GM12801 (cell line): ENCODE measurements around the gene KCNH1.

Source experiments
- CTCF ChIP-seq: IDR thresholded peaks from one replicate; pipeline ENCODE4 v1.5.1; 2011; ENCODE audit warnings: control low read depth; ENCODE audit not compliant: insufficient read length; ENCODE audit errors: extremely low read depth

Gene KCNH1

GRCh38 chr1:211095381-211095780, 38.6 kb downstream of the KCNH1 start:
- no peak for TF ChIP-seq CTCF

GRCh38 chr1:211092955-211093354, 41.0 kb downstream of the KCNH1 start:
- TF ChIP-seq CTCF: no peak

- no peak for TF ChIP-seq CTCF
Measured at GRCh38 chr1:211091867-211092266, 42.1 kb downstream of the KCNH1 start.

- no peak for TF ChIP-seq CTCF
Measured at GRCh38 chr1:211089536-211089935, 44.4 kb downstream of the KCNH1 start.

DNA sequence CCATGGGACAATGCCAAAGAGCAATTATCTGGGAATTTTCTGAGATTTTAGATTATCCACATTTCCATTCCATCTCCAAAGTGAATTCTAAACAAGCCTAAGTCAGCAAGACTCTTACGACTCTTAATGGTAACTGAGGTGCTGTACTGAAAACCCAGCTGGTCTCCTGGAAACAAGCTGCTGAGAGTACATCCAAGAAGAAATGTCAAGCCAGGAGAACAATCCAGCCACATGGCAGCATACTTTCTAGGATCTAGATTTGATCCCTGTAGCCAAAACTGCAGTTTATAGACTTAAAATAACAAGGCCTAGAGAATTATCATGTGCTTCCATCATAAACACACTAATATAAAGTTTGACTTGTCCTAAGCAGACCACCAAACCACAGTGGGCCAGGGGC, 45.8 kb downstream of the KCNH1 start:
- no peak for TF ChIP-seq CTCF

- no peak for TF ChIP-seq CTCF
Measured at GRCh38 chr1:211082824-211083223, 51.1 kb downstream of the KCNH1 start.

DNA sequence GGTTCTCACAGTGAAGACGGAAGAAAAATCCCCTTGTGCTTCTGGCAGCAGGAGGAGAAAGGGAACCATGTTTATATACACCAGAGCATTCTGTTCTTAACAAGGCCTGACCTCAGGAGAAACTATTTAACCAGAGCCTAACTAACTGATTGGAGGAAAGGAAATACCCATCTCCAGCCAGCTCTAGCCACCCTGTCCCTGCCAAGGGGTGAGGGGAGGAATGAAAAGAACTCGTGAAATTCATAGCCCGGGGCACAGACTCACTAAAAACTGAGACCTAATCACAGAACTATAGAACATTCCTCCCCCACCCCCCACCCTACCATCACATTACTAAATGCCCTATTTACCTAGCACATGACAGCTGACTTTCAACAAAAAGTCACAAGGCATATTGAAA, 65.0 kb downstream of the KCNH1 start:
- TF ChIP-seq CTCF: no peak

DNA sequence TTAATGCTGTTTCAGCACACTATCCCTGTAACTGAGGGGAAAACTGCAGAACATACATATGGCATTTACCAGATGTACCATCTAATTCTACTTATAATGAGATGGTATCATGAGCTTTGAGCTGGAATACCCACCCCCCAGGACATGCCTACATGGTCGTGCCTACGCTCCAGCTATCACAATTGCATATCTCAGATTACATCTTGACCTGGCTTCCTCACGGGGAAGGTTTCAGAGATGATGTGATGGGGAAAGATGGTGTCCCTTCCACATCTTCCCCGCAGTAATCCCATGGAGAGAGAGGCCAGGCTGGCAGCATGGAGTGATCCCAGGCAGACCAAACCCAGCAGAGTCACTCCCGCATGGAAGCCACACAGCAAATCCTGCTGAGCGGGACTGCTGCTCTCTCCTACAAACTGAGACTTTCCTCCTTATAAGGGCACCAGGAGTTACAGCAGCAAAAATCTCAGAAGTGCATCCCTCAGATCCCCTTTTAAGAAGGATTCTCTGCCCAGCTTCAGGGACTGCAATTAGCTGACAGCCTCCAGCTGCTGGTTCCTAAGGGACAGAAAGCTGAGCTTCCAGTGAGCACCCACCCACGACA, 67.1 kb downstream of the KCNH1 start:
- no peak for TF ChIP-seq CTCF
